WTC11 (cell line): ENCODE data around the gene PPP1R10. TPM values are rescaled to one million over a fixed set of nuclear protein-coding genes. Genes with fewer than 3 reads are reported as not detected.

Source experiments
- ATAC-seq: fragments of 200-7000 bp; cut with Tn5 transposase; 2 replicates; pipeline ENCODE4 v1.10.0; 2021; ENCODE audit warnings: mild to moderate bottlenecking, moderate library complexity
- CTCF ChIA-PET: fragments of 300-600 bp; sonication (Branson Sonifier 250); formaldehyde crosslinking; loops from one replicate; lab custom pipeline; 2021; ENCODE audit warnings: antibody characterized with exemption; lab: Charles Lee
- POLR2A ChIA-PET: fragments of 350-600 bp; sonication (Branson Sonifier 250); formaldehyde crosslinking; loops from one replicate; lab custom pipeline; 2021; ENCODE audit warnings: antibody characterized with exemption; lab: Charles Lee
- DNase-seq: peaks from one replicate; pipeline ENCODE4 v3.0.0; 2021; ENCODE audit warnings: low spot score
- H3K27ac Mint-ChIP-seq: 2 replicates; pipeline ENCODE4 v1.8.0; 2021; ENCODE audit warnings: mixed read lengths
- H3K27me3 Mint-ChIP-seq: 2 replicates; pipeline ENCODE4 v1.8.0; 2021; ENCODE audit warnings: low read depth, mild to moderate bottlenecking, moderate library complexity, mixed read lengths
- H3K36me3 Mint-ChIP-seq: 2 replicates; pipeline ENCODE4 v1.8.0; 2021; ENCODE audit warnings: mixed read lengths
- H3K4me1 Mint-ChIP-seq: 2 replicates; pipeline ENCODE4 v1.8.0; 2022; ENCODE audit warnings: mixed read lengths
- H3K4me3 Mint-ChIP-seq: 2 replicates; pipeline ENCODE4 v1.8.0; 2021; ENCODE audit warnings: mild to moderate bottlenecking, moderate library complexity, mixed read lengths
- H3K9me3 Mint-ChIP-seq: 2 replicates; pipeline ENCODE4 v1.8.0; 2021; ENCODE audit warnings: mixed read lengths
- CREB1 ChIP-seq: sonication (generic); formaldehyde crosslinking; IDR thresholded peaks from 2 replicates; pipeline ENCODE4 v1.8.0; 2023; ENCODE audit warnings: mild to moderate bottlenecking, missing genetic modification reagents
- CREM ChIP-seq: sonication (generic); formaldehyde crosslinking; IDR thresholded peaks from 2 replicates; pipeline ENCODE4 v1.8.1; 2022; ENCODE audit warnings: mild to moderate bottlenecking, missing genetic modification reagents, moderate library complexity
- E2F1 ChIP-seq: sonication (generic); formaldehyde crosslinking; IDR thresholded peaks from 2 replicates; pipeline ENCODE4 v1.8.0; 2022; ENCODE audit warnings: mild to moderate bottlenecking, missing genetic modification reagents
- SP1 ChIP-seq: sonication (generic); formaldehyde crosslinking; conservative IDR thresholded peaks from 2 replicates; pipeline ENCODE4 v1.8.1; 2022; ENCODE audit warnings: missing genetic modification reagents
- ZNF263 ChIP-seq: sonication (generic); formaldehyde crosslinking; IDR thresholded peaks from 2 replicates; pipeline ENCODE4 v1.8.1; 2022; ENCODE audit warnings: low read depth, mild to moderate bottlenecking, moderate library complexity, missing genetic modification reagents
- total RNA-seq: library from RNA; stranded (reverse); gene quantifications from 3 replicates; pipeline ENCODE4 v1.2.3, GENCODE V29; 2021
- TF ChIP-seq, protein P1 (sequence below): sonication (generic); formaldehyde crosslinking; IDR thresholded peaks from 2 replicates; pipeline ENCODE4 v1.8.1; 2023; ENCODE audit warnings: mild to moderate bottlenecking, moderate library complexity, missing genetic modification reagents
- TF ChIP-seq, protein P2 (sequence below): sonication (generic); formaldehyde crosslinking; IDR thresholded peaks from 2 replicates; pipeline ENCODE4 v1.8.1; 2023; ENCODE audit warnings: mild to moderate bottlenecking, missing genetic modification reagents, moderate library complexity
- TF ChIP-seq, protein P3 (sequence below): sonication (generic); formaldehyde crosslinking; IDR thresholded peaks from 2 replicates; pipeline ENCODE4 v1.8.0; 2023; ENCODE audit warnings: missing genetic modification reagents, mild to moderate bottlenecking, borderline replicate concordance
- TF ChIP-seq, protein P4 (sequence below): sonication (generic); formaldehyde crosslinking; IDR thresholded peaks from 2 replicates; pipeline ENCODE4 v1.8.0; 2023; ENCODE audit warnings: mild to moderate bottlenecking, missing genetic modification reagents
- TF ChIP-seq, protein P5 (sequence below): fragments of 200-600 bp; IDR thresholded peaks from 2 replicates; pipeline ENCODE4 v1.8.0; 2022; ENCODE audit warnings: antibody characterized with exemption

PPP1R10 gene
- total RNA-seq, 1 experiment from 2014 or later: 83.1 TPM

DNA sequence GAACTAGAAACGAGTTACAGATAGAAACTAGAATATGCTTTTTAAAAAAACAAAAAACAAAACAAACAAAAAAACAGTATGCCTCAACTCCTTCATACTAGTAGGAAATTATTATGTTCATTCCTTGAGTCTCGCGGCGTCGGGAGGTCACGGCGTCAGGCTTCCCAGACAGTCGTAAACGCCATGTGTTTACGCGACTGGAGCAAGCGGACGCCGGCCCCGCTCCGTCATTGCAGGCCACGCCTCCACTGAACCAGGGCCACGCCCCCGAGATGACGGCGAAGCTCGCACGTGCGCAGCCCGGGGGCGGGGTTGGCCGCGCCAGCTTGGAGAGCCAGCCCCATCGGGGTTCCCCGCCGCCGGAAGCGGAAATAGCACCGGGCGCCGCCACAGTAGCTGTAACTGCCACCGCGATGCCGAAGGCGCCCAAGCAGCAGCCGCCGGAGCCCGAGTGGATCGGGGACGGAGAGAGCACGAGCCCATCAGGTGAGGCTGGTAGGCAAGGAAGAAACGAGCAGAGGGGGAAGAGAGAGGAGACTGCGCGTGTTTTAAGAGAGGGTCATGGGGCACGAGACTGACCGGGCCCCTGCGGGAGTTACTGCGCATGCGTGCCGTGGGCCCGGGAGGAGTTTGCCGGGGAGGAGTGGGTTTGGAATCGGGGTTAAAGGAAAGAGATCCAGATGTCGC, 45.8 kb downstream of the PPP1R10 start, which contains the start of gene ABCF1 (continued):
- TF ChIP-seq, protein P1, sequence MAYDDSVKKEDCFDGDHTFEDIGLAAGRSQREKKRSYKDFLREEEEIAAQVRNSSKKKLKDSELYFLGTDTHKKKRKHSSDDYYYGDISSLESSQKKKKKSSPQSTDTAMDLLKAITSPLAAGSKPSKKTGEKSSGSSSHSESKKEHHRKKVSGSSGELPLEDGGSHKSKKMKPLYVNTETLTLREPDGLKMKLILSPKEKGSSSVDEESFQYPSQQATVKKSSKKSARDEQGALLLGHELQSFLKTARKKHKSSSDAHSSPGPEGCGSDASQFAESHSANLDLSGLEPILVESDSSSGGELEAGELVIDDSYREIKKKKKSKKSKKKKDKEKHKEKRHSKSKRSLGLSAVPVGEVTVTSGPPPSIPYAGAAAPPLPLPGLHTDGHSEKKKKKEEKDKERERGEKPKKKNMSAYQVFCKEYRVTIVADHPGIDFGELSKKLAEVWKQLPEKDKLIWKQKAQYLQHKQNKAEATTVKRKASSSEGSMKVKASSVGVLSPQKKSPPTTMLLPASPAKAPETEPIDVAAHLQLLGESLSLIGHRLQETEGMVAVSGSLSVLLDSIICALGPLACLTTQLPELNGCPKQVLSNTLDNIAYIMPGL (CRISPR knock-in tag): peak; percentile 61; the same call in 1 of the 2 replicates
- peak; percentile 78 for TF ChIP-seq CREM (CRISPR knock-in tag)
- TF ChIP-seq CREB1 (CRISPR knock-in tag): 0 out of 2 replicates have a peak, but pooled peaks have one; percentile 34
- TF ChIP-seq, all 79 proteins: peak for 25

DNA sequence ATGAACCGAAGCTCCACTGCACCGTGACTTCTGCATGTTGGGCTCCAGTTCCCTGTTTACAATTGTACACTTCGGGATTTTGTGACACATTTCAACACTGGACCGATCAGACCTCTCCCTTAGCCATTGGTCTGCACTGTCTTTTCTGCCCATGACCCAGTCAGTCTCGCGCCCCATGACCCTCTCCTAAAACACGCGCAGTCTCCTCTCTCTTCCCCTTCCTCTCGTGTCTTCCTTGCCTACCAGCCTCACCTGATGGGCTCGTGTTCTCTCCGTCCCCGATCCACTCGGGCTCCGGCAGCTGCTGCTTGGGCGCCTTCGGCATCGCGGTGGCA, 46.3 kb downstream of the PPP1R10 start:
- peak overlapping the region; percentile 99 for H3K4me3 Mint-ChIP-seq
- peak overlapping the region; percentile 89 for H3K27ac Mint-ChIP-seq
- peak; percentile 14 for DNase-seq

More for the DNA sequence above, 46.3 kb downstream of the PPP1R10 start:
- H3K4me1 Mint-ChIP-seq: peaks cover 33% of the 10 kb centered on the region
- CTCF ChIA-PET: interaction anchor here (0.9 to 1.6 kb wide), 14 partner anchors 15 to 160 kb away, joined by 3 to 12 read pairs (median 4); partner anchors contain the start of gene DHX16
- no peaks in the 10 kb centered on the region for H3K9me3 Mint-ChIP-seq
- POLR2A ChIA-PET: interaction anchor here (0.9 to 1.1 kb wide), 4 partner anchors 14 to 89 kb away, joined by 3 to 6 read pairs (median 4); partner anchors contain the start of genes GNL1 and PRR3
- H3K36me3 Mint-ChIP-seq: peaks cover 2% of the 10 kb centered on the region; the same call in 1 of the 2 replicates
- TF ChIP-seq, protein P2, sequence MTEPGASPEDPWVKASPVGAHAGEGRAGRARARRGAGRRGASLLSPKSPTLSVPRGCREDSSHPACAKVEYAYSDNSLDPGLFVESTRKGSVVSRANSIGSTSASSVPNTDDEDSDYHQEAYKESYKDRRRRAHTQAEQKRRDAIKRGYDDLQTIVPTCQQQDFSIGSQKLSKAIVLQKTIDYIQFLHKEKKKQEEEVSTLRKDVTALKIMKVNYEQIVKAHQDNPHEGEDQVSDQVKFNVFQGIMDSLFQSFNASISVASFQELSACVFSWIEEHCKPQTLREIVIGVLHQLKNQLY (CRISPR knock-in tag): no peak
- TF ChIP-seq, protein P3, sequence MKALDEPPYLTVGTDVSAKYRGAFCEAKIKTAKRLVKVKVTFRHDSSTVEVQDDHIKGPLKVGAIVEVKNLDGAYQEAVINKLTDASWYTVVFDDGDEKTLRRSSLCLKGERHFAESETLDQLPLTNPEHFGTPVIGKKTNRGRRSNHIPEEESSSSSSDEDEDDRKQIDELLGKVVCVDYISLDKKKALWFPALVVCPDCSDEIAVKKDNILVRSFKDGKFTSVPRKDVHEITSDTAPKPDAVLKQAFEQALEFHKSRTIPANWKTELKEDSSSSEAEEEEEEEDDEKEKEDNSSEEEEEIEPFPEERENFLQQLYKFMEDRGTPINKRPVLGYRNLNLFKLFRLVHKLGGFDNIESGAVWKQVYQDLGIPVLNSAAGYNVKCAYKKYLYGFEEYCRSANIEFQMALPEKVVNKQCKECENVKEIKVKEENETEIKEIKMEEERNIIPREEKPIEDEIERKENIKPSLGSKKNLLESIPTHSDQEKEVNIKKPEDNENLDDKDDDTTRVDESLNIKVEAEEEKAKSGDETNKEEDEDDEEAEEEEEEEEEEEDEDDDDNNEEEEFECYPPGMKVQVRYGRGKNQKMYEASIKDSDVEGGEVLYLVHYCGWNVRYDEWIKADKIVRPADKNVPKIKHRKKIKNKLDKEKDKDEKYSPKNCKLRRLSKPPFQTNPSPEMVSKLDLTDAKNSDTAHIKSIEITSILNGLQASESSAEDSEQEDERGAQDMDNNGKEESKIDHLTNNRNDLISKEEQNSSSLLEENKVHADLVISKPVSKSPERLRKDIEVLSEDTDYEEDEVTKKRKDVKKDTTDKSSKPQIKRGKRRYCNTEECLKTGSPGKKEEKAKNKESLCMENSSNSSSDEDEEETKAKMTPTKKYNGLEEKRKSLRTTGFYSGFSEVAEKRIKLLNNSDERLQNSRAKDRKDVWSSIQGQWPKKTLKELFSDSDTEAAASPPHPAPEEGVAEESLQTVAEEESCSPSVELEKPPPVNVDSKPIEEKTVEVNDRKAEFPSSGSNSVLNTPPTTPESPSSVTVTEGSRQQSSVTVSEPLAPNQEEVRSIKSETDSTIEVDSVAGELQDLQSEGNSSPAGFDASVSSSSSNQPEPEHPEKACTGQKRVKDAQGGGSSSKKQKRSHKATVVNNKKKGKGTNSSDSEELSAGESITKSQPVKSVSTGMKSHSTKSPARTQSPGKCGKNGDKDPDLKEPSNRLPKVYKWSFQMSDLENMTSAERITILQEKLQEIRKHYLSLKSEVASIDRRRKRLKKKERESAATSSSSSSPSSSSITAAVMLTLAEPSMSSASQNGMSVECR (CRISPR knock-in tag): no peak
- TF ChIP-seq, protein P4, sequence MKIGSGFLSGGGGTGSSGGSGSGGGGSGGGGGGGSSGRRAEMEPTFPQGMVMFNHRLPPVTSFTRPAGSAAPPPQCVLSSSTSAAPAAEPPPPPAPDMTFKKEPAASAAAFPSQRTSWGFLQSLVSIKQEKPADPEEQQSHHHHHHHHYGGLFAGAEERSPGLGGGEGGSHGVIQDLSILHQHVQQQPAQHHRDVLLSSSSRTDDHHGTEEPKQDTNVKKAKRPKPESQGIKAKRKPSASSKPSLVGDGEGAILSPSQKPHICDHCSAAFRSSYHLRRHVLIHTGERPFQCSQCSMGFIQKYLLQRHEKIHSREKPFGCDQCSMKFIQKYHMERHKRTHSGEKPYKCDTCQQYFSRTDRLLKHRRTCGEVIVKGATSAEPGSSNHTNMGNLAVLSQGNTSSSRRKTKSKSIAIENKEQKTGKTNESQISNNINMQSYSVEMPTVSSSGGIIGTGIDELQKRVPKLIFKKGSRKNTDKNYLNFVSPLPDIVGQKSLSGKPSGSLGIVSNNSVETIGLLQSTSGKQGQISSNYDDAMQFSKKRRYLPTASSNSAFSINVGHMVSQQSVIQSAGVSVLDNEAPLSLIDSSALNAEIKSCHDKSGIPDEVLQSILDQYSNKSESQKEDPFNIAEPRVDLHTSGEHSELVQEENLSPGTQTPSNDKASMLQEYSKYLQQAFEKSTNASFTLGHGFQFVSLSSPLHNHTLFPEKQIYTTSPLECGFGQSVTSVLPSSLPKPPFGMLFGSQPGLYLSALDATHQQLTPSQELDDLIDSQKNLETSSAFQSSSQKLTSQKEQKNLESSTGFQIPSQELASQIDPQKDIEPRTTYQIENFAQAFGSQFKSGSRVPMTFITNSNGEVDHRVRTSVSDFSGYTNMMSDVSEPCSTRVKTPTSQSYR (CRISPR knock-in tag): no peak
- TF ChIP-seq SP1 (CRISPR knock-in tag): no peak
- TF ChIP-seq, protein P1 (CRISPR knock-in tag): no peak
- no peak for TF ChIP-seq ZNF263 (CRISPR knock-in tag)
- TF ChIP-seq E2F1 (CRISPR knock-in tag): 0 out of 2 replicates have a peak, but pooled peaks have one; percentile 7
- TF ChIP-seq, protein P5, sequence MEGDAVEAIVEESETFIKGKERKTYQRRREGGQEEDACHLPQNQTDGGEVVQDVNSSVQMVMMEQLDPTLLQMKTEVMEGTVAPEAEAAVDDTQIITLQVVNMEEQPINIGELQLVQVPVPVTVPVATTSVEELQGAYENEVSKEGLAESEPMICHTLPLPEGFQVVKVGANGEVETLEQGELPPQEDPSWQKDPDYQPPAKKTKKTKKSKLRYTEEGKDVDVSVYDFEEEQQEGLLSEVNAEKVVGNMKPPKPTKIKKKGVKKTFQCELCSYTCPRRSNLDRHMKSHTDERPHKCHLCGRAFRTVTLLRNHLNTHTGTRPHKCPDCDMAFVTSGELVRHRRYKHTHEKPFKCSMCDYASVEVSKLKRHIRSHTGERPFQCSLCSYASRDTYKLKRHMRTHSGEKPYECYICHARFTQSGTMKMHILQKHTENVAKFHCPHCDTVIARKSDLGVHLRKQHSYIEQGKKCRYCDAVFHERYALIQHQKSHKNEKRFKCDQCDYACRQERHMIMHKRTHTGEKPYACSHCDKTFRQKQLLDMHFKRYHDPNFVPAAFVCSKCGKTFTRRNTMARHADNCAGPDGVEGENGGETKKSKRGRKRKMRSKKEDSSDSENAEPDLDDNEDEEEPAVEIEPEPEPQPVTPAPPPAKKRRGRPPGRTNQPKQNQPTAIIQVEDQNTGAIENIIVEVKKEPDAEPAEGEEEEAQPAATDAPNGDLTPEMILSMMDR: no peak
- H3K27me3 Mint-ChIP-seq: peaks cover 10% of the 10 kb centered on the region
- ATAC-seq: no peak
